GM13976 (cell line): Measurements from ENCODE around the gene AP2M1.
"Not testable (repeated sequence)": the region's sequence is repeated elsewhere in the genome, so short reads cannot be mapped to it uniquely, and the experiment has no call there.

Experiments
- DNase-seq: peaks from one replicate; pipeline ENCODE4 v3.0.0; 2012; ENCODE audit warnings: low spot score
- CTCF ChIP-seq: IDR thresholded peaks from 2 replicates; pipeline ENCODE4 v1.5.1; 2012; ENCODE audit warnings: borderline replicate concordance, mild to moderate bottlenecking; ENCODE audit not compliant: insufficient read depth; ENCODE audit errors: extremely low read depth, missing control alignments, control extremely low read depth
- in situ Hi-C: fragments of 300-500 bp; cut with MboI; formaldehyde crosslinking; loops from one replicate; pipeline ENCODE4 v1.12.0; 2022; ENCODE audit warnings: low sequenced_read_pairs, mixed read lengths, inconsistent platforms; ENCODE audit not compliant: unreplicated experiment

Gene AP2M1

DNA sequence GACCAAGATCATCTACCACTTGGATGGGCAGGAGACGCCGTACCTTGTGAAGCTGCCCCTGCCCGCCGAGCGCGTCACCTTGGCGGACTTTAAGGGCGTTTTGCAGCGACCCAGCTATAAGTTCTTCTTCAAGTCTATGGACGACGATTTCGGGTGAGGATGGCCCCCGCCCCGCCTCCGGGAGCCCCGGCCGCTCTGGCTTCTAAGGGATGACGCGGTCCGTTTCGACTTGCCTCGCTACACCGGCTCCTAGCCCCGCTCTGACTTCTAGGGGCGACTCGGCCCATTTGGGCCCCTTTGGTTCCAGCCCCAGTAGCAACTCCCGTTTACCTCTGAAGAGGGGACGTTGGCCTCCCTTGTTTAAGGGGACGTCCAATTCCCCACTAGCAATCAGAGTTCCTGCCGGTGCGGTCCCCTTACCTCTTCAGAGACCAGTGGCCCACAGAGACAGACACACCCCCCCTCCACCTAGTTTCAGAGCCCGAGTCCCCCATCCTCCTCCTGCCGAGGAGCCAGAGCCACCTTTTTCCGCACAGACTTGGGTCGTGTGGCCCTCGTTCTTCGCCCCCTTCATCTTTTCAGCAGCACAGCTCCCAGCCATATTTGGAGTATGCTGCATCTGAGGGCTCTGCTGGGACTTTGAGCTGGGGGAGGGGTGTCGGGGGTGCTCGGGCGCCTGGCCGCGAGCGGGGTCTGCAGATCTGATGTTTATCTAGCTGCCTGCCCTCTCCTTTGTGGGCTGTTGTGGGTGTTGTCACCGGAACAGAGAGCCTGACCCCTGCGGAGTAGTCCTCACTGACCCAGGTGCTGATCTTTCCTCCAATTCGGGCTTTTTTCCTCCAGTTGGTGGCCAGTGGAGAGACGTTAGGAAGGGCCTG, 18.8 kb upstream of the AP2M1 start:
- in situ Hi-C loops: no loop called here
- TF ChIP-seq CTCF: no peak
- DNase-seq: peak; percentile 65

DNA sequence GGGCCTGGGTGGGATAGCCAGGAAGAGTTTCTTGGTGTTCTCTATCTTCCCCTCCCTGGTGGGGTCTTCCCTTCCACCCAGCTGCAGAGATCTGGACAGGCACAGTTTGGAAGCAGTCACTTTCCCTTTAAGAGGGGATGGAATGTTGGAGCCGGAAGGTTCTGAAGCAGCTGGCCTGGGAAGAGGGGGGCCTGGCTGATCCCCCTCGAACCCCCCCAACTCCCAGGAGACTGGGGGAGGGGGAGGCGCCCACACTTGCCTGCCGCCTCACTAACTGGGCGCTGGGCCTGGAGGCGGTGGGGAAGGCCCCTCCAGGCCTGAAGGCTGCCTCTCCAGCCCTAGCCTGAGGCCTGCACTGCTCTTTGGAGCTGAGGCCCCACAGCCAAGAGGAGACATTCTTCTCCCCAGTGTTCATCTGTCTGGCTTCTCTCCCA, 18.1 kb upstream of the AP2M1 start:
- TF ChIP-seq CTCF: no peak
- in situ Hi-C loops: no loop called here
- DNase-seq: peak; percentile 59

- in situ Hi-C loops: no loop called here
- no peak for DNase-seq
- no peak for TF ChIP-seq CTCF
Observed at GRCh38 chr3:184157206-184157605, 17.4 kb upstream of the AP2M1 start.

DNA sequence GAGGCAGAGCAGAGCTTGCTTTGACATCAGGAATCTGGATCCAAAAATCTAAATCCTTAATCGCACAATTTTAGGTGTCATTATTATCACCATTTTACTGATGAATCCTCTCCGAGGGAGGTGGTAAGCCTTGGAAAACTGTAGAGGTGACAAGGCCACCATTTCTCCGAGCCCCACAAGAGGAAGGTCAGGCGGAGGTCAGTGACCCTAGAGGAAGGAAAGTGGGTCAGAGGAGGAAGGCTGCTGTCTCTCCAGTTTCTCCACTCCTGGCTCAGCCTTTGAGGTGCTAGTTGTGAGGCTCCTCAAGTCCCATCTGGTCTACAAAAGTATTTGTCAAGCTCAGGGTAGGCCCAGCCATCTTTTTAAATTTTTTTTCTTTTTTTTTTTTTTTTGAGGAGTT, 16.3 kb upstream of the AP2M1 start:
- DNase-seq: no peak
- TF ChIP-seq CTCF: no peak
- in situ Hi-C loops: no loop called here

- TF ChIP-seq CTCF: no peak
- DNase-seq: peak; percentile 68
- in situ Hi-C loops: no loop called here
Observed at GRCh38 chr3:184160456-184160855, 14.2 kb upstream of the AP2M1 start.

DNA sequence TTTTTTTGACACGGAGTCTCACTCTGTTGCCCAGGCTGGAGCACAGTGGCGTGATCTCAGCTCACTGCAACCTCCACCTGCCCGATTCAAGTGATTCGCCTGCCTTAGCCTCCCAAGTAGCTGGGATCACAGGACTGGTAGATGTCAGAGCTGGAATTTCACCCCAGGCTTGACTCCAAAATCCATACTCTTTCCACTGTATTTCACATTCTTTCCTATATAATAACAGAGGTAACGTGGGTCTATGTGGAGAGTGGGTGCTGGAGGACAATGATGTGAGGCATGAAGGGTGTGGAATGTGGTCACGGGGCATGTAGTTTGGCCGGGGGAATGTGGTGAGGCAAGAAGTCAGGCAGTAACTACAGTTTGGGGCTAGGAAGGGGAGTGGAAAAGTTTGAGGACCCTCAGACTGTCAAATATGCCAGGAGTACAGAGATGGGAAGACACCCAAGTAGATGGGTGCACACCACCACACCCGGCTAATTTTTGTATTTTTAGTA, 12.0 kb upstream of the AP2M1 start:
- in situ Hi-C loops, DNase-seq: not testable (repeated sequence)

DNA sequence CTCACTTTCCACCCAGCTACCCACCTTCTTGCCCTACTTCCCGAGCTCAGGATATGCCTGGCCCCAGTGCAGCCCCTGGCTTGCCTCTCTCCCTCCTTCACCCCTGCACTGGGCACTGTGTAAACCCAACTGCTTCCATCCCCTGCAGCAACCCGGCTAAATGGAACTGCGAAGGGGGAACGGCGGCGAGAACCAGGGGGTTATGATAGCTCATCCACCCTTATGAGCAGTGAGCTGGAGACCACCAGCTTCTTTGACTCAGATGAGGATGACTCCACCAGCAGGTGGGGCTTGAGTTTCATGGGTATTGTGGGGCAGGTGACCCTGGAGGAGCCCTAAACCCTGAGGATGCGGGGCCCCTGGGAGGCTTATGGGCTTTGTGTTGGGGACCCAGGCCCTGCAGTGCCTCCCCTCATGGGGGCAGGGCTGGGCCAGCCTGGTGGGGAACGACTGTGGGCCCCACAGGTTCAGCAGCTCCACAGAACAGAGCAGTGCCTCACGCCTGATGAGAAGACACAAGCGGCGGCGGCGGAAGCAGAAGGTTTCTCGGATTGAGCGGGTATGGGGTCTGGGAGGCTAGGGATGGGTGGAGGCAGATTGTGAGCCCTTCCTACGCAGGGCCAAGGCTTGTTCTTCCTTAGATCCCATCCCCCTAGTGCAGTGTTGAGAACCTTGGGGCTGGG, 9.9 kb upstream of the AP2M1 start:
- TF ChIP-seq CTCF: no peak
- in situ Hi-C loops: no loop called here
- DNase-seq: no peak
